ENCODE data around the gene CARD9.

Gene CARD9

DNA sequence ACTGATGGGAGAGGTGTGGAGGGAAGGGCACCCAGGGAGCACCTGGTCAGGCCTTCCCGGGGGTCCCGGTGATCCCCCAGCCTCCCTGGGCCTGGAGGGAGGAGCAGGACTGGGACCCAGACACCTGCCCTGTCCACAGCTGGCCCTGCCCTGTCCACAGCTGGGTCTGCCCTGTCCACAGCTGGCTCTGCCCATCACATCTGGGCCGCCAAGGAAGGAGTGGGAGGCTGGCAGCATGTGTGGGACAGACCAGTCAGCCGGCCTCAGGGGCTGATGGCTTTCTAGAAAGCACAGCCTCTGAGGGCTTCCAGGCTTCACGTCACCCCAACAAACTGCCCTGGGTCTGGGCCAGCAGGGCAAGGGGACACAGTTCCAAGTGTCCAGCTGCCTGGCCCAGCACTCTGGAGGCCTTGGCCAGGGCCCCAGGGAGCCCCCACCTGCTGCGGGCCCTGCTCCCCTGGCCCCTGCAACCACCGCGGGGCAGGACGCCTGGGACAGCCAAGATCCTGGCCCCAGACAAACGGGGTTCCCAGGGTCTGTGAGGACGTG is 22.1 kb downstream of the CARD9 start:
- FAIRE-seq (no peak), DNase-seq (ENCODE audit: insufficient read length, low spot score) (no peak)

GRCh38 chr9:136349546-136349945 is 23.9 kb downstream of the CARD9 start:
- no peak for DNase-seq (ENCODE audit: insufficient read length, low spot score)
- no peak for FAIRE-seq

- no peak for FAIRE-seq
- no peak for DNase-seq (ENCODE audit: insufficient read length, low spot score)
These were observed 24.8 kb downstream of the CARD9 start for GRCh38 chr9:136348691-136349090.

DNA sequence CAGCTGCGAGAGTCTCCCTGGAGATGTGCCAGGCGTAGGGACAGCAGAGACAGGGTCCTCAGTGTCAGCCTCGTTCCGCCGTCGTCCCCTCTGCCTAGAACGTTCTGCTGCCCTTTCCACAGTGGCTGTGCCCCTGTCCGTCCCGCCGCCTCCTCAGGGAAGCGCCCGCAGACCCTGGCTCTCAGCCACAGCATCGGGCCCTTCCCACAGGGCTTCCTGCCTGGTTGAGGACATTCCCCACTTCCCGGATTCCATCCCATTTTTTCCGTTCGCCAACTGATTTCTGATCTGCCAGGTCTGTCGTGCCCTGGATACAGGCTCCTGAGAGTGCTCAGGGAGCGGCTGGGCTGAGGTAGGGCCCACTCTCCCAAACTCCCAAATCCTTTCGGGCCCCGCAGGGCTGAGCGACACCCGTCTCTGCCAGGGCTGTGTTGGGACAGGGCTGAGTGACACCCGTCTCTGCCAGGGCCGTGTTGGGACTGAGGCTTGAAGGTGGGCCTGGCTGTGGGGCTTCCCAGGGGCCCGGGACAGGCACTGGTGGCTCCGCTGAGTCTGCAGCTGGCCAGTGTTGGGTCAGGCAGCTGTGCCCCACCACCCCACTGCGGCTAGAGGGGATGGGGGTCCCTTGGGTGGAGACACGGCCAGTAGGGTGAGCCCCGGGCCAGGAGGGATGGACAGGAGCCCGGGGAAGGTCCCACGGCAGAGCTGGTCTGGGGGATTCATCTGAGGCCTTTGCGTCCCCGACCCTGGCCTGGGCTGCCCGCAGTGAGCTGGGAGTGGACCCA is 25.8 kb downstream of the CARD9 start:
- DNase-seq (ENCODE audit: insufficient read length, low spot score) (no peak), FAIRE-seq (no peak)

DNA sequence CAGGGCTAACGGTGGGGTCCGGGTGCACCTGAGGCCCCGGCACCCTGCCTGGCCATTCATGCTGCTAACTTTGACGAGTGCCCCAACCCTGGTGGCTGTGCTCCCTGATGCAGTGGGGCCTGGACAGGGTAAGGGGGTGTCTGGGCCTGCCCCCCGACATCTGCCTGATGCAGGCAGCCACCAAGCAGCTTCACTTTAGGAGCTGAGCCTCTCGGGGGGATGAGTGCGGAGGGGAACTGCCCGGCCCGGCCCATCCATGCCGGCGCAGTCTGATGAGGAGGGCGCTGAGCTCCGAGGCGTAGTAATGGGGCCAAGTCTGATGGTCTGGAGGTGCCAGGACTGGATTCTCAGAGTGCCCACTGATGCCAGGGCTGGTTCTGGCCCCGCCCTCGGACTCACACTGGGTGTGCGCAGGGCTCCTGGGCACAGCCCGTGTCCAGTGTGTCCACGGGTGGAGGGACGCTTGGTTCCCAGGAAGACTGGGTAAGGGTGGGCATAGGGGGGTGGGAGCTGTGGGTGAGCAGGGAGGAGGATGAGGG is 26.5 kb downstream of the CARD9 start:
- FAIRE-seq (no peak), DNase-seq (ENCODE audit: insufficient read length, low spot score) (no peak)

DNA sequence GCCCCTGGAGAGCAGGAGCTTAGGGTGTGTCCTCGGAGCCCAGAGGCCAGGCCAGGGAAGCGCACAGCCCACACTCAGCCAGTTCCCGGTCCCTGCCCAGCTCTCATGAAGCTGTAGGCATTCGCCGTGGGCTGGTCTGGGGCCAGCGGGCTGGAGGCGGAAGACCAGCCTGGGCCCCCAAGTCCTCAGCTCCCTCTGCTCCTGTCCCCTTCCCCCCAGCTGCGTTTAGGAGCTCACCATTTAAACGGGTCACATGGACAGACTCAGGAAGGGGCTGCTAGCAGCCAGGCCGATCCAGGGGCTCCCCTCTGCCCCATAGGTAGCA is 27.4 kb downstream of the CARD9 start:
- DNase-seq (ENCODE audit: insufficient read length, low spot score) (no peak), FAIRE-seq (no peak)

DNA sequence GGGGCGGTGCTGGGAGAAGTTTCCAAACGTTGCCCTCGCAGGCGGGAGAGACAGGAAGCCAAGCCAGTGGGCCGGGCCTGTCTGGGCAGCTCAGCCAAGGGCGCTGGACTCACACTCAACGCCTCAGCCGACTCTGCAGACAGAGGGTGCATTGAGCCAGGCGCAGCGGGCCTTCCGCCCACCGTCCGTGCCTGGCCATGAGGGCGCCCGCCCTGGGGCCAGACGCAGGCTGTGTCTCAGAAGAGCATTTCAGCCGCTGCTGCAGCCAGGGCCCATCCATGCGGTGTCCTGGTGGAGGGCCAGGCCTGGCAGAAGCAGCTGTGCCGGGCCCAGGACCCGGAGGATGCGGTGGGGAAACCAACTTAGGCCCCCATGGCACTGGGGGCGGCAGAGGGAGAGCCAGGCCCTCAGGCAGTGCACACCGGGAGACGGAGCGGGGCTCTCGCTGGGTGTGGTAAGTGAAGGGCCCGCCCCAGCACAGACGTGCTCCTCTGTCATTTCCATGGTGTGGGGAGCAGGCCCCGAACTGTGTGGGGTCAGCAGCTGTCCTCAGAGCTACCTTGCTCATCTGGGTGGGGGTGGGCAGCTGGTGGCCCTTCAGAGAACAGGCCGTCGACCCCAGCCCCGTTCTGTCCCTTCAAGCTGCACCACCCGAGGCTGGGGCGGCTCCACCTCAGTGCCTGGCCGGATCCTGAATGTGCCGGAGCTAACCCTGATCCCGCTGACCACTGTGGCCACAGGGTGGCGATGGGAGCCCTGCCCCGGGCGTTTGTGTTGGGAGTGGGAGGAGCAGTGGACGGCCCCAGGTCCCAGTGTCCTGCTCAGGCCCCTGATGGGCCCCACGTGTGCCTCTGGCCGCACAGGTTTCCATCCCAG is 27.9 kb downstream of the CARD9 start:
- DNase-seq (ENCODE audit: insufficient read length, low spot score) (no peak), FAIRE-seq (no peak)

GRCh38 chr9:136344544-136345280 is 28.8 kb downstream of the CARD9 start:
- no peak for FAIRE-seq
- DNase-seq (ENCODE audit: insufficient read length, low spot score) = no peak

DNA sequence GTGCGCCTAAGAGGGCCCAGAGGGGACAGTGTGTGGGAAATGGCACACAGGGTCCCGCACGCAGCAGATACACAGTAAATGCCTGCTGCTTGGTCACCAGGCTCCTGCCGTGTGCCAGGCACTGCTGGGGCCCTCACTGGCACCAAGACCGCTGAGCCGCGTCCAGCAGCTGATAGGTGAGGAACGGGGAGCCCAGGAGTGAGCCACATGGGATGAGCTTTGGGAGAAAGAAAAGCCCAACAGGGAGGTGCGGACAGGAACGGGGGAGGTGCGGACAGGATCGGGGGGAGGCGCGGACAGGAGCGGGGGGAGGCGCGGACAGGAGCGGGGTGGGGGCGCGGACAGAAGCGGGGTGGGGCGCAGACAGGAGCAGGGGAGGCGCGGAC is 29.6 kb downstream of the CARD9 start:
- DNase-seq (ENCODE audit: insufficient read length, low spot score) (no peak), FAIRE-seq (no peak)

DNA sequence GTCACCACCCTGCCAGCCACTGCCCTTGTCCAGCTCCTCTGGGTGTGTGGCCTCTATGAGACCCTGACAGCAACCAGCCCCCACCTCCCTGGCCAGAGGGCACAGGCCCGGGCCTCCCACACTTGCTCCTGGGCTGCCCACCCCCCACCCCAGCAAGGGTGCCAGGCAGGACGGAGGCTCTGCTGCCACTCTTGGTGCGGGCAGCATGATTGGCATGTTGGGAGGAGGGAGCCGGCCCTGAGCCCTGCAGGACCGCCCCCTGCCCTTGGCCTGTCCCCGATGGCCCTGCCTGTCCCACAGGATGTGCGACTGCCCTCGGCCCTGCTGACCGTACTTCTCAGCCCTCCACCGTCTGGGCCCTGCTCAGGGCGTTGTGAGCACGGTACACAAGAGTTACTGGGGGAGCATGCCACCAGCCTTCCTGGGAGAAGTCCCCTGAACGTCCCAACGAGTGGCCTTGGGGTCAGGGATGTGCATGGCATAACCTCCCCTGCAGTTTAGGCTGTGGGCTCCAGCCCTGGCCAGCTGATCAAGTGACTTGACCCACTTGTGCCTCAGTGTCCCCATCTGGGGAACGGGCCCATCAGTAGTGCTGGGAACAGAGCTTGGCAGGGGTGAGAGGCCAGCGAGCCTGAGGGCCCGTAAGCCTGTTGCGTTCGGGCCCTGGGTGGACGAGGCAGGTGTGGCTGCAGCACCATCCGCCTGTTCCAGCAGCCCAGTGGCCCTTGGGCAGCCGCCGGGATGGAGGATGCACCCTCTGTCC is 30.2 kb downstream of the CARD9 start:
- DNase-seq (ENCODE audit: insufficient read length, low spot score) (no peak), FAIRE-seq (no peak)

- DNase-seq (ENCODE audit: insufficient read length, low spot score) (no peak), FAIRE-seq (no peak)
These were observed 31.0 kb downstream of the CARD9 start for GRCh38 chr9:136342181-136343120.

GRCh38 chr9:136341769-136342168 is 31.7 kb downstream of the CARD9 start:
- DNase-seq (ENCODE audit: insufficient read length, low spot score) (no peak), FAIRE-seq (no peak)

DNA sequence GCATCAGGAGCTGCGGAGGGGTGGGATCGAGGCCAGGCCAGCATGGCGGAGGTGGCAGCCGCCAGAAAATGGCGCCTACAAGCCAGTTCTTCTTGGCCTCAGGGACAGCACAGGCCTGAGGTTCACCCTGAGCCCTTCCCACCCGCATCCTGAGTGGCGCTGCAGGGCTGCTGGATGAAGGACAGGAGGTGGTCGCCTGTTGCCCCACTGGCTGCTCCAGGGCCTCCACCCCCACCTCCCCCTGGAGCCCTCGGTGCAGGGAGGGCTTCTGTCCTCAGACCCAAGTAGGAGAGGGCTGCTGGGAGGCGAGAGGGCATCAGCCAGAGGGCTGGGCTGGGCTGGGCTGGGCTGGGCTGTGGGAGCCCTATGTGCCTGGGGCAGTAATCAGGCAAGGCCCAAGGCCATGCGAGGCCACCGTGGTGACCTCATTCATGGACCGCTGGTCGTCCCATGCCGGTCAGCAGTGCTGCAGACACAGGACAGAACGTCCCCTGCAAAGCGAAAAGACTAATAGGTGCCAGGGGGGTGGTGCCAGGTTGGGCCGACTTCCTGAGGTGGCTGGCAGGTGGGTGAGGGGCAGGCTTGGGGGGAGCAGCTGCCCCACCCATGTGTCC is 32.3 kb downstream of the CARD9 start:
- FAIRE-seq (no peak), DNase-seq (ENCODE audit: insufficient read length, low spot score) (no peak)

DNA sequence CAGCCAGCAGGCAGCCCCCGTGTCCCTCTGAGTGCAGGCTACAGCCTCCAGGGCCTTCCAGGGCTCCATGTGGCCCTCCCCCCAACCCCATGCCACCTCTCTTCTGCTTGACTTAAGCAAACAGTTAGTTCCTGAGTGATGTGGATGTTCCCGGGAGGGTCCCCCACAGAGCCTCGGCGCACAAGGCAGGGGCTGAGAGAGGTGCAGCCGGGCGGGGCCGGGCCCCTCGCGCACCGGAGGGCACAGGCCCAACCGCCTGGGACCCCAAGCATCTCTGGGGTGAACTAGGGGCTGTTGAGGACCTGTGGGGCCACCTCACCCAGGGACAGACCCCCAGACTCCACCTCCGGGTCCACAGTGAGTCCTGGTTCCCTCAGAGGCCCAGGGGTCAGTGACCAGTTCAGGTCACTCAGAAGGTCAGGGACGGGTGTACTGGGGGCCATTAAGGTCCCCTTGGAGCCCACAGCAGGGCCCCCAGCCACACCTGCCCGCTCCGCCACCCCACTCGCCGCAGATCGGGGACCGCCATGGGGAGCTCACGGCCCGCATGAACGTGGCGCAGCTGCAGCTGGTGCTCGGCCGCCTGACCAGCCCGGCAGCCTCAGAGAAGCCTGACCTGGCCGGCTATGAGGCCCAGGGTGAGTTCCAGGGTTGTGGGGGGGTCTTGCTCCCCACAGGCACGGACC is 33.0 kb downstream of the CARD9 start:
- DNase-seq (ENCODE audit: insufficient read length, low spot score) = no peak

DNA sequence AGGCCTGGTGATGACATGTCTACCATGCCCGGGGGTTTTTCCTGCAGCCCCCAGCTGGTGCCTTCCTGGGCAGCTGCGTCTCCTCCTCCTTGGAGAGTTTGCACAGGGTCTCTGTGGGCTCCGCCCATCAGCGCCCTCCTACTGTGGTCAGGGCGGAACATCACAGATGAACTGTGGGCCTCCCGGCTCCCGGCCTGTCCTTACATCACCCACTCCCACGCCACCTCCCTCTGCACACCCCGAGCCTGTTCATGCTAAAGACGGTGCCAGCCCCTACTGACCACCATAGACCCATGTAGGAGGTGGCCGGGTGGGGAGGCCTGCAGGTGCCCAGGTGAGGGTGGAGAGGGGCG is 33.5 kb downstream of the CARD9 start:
- FAIRE-seq = no peak

More for the DNA sequence above, 33.0 kb downstream of the CARD9 start:
- no peak for FAIRE-seq

DNA sequence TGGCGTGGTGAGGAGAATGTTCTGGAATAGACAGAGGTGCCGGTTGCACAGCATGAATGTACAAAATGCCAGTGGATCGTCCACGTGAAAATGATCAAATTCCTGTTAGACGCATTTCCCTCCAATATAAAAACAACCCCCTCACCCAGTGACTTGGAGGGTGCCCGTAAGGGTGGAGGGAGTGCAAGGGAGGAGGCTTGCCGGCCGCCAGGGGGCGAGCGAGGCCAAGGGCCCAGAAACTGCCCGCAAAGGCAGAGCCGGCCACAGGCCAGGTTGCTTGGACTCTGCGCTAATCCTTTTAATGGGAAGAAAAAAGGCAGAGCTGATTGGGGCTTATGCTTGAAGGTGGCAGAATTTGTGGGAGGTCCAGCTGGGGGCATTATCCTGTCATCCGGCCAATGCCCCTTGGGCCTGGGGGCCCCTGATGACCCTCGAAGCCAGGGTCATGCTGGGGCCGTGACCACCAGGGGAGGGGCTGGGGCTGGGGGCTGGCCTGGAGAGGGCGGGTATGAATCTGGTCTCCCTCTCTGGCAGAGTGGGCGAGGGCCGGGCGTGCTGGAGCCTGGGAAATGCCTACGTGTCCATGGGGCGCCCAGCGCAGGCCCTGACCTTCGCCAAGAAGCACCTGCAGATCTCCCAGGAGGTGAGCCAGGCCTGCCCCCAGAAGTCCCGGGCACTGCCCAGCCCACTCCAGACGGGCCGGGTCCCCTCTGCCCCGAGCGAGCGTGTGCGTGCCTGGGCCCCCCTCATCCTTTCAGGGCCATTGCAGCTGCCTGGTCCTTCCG is 34.1 kb downstream of the CARD9 start:
- FAIRE-seq = no peak

More for the DNA sequence above, 33.5 kb downstream of the CARD9 start:
- no peak for DNase-seq (ENCODE audit: insufficient read length, low spot score)

DNA sequence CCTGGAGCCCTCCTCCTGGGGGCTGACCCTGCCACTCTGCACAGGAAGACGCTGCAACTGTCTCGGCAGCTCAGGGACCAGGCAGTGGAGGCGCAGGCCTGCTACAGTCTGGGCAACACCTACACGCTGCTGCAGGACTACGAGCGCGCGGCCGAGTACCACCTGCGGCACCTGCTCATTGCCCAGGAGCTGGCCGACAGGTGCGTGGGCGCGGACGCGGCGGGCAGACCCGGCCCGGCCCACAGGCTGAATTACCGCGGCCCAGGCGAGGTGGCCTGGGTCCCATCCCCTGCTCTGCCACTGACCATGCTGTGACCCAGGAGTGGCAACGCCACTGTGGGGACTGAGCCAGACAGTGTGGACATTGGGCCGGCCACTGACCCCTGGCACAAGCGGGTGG is 35.0 kb downstream of the CARD9 start:
- DNase-seq (ENCODE audit: insufficient read length, low spot score) = no peak
- FAIRE-seq = no peak

More for the DNA sequence above, 34.1 kb downstream of the CARD9 start:
- no peak for DNase-seq (ENCODE audit: insufficient read length, low spot score)

All from HTR-8/SVneo (cell line).